Colon (tissue), 2 donors: Measurements from ENCODE around the gene PRKCE.

Experiments used
- FAIRE-seq: peaks from 2 replicates; lab custom pipeline; 2012; peaks lifted over from hg19 to GRCh38; lab: Jason Lieb, UNC
- donor health status: control.
- donor health status: control.

Gene PRKCE

GRCh38 chr2:46086578-46087070, 435.1 kb downstream of the PRKCE start:
- FAIRE-seq = no peak

- no peak for FAIRE-seq
Measured at GRCh38 chr2:46087492-46087891, 436.0 kb downstream of the PRKCE start.

- FAIRE-seq = no peak
Measured at GRCh38 chr2:46091004-46091403, 439.5 kb downstream of the PRKCE start.

GRCh38 chr2:46091961-46092667, 440.6 kb downstream of the PRKCE start:
- no peak for FAIRE-seq

- FAIRE-seq = no peak
Measured at GRCh38 chr2:46094689-46095088, 443.2 kb downstream of the PRKCE start.

- no peak for FAIRE-seq
Measured at GRCh38 chr2:46095830-46096229, 444.4 kb downstream of the PRKCE start.

- FAIRE-seq = no peak
Measured at GRCh38 chr2:46096260-46096659, 444.8 kb downstream of the PRKCE start.

- no peak for FAIRE-seq
Measured at GRCh38 chr2:46097714-46098480, 446.4 kb downstream of the PRKCE start.

GRCh38 chr2:46098621-46099062, 447.2 kb downstream of the PRKCE start:
- no peak for FAIRE-seq

GRCh38 chr2:46101557-46102220, 450.2 kb downstream of the PRKCE start:
- no peak for FAIRE-seq

- FAIRE-seq = no peak
Measured at GRCh38 chr2:46106690-46107089, 455.2 kb downstream of the PRKCE start.

- no peak for FAIRE-seq
Measured at GRCh38 chr2:46114996-46115395, 463.5 kb downstream of the PRKCE start.

GRCh38 chr2:46116150-46116549, 464.7 kb downstream of the PRKCE start:
- FAIRE-seq = no peak

GRCh38 chr2:46116553-46116991, 465.1 kb downstream of the PRKCE start:
- no peak for FAIRE-seq

GRCh38 chr2:46117379-46117778, 465.9 kb downstream of the PRKCE start:
- no peak for FAIRE-seq

- no peak for FAIRE-seq
Measured at GRCh38 chr2:46117994-46118393, 466.5 kb downstream of the PRKCE start.

GRCh38 chr2:46118656-46119371, 467.3 kb downstream of the PRKCE start:
- no peak for FAIRE-seq

GRCh38 chr2:46119453-46119852, 468.0 kb downstream of the PRKCE start:
- no peak for FAIRE-seq

GRCh38 chr2:46120792-46121555, 469.5 kb downstream of the PRKCE start:
- no peak for FAIRE-seq

- no peak for FAIRE-seq
Measured at GRCh38 chr2:46122318-46122976, 471.0 kb downstream of the PRKCE start.

GRCh38 chr2:46123013-46123412, 471.5 kb downstream of the PRKCE start:
- FAIRE-seq = no peak
